ENCODE data around the gene STARD3NL.

STARD3NL gene

DNA sequence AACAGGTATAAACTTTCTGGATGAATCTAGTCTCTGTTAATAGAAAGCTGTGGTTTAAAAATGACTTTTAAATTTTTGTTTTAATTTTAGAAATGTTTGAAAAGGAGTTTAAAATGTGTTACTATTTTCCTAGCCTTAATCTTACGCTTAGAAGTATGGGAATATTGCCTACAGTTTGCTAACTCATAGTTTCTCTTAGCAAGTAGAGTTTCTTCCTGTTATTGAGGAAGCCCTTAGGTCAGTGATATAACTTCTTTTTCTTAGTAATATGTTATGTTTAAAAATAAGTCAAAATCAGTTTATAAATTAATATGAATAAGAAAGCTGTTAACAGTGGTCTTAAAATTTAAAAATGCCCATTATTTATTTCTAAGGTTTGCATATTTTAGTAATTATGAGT is 3.1 kb downstream of the STARD3NL start:
- H3K9me3 ChIP-seq (ENCODE audit: severe bottlenecking) = no peaks in the 10 kb centered on the region
- peaks cover 24% of the 10 kb centered on the region for H3K4me1 ChIP-seq (ENCODE audit: insufficient read depth, poor library complexity, severe bottlenecking)
- H3K27ac ChIP-seq (ENCODE audit: poor library complexity, severe bottlenecking) = no peak overlapping the region
- no peak for ATAC-seq (ENCODE audit: low read depth)
- no peaks in the 10 kb centered on the region for H3K27me3 ChIP-seq (ENCODE audit: insufficient read depth, poor library complexity, severe bottlenecking)
- TF ChIP-seq, protein P1, sequence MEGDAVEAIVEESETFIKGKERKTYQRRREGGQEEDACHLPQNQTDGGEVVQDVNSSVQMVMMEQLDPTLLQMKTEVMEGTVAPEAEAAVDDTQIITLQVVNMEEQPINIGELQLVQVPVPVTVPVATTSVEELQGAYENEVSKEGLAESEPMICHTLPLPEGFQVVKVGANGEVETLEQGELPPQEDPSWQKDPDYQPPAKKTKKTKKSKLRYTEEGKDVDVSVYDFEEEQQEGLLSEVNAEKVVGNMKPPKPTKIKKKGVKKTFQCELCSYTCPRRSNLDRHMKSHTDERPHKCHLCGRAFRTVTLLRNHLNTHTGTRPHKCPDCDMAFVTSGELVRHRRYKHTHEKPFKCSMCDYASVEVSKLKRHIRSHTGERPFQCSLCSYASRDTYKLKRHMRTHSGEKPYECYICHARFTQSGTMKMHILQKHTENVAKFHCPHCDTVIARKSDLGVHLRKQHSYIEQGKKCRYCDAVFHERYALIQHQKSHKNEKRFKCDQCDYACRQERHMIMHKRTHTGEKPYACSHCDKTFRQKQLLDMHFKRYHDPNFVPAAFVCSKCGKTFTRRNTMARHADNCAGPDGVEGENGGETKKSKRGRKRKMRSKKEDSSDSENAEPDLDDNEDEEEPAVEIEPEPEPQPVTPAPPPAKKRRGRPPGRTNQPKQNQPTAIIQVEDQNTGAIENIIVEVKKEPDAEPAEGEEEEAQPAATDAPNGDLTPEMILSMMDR (IDR thresholded peaks at IDR 0.05; ENCODE audit: poor library complexity, severe bottlenecking) = no peak
- H3K4me3 ChIP-seq (ENCODE audit: severe bottlenecking) = no peak overlapping the region
- no peaks in the 10 kb centered on the region for H3K36me3 ChIP-seq (ENCODE audit: low read depth)
- DNase-seq (ENCODE audit: low spot score) = no peak

DNA sequence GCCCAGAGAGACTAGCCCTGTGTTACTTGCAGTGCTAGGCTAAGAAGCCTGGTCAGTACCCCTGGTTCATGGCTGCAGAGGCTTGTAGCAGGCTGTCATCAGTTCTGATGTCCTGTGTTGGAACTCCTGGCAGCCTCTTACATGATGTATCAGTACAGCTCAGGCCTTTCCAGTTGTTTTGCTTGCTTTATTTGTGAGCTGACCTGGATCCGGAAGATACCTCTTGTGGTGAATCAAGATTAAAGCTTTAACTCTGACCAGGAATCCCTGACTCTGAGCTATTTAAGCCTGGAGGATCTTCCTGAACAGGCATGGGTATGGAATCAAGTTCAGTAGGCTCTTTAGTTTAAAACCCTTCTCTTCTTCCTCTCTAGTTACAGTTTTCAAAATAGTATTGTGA is 4.4 kb downstream of the STARD3NL start:
- DNase-seq (ENCODE audit: low spot score) = no peak
- no peaks in the 10 kb centered on the region for H3K36me3 ChIP-seq (ENCODE audit: low read depth)
- H3K4me1 ChIP-seq (ENCODE audit: insufficient read depth, poor library complexity, severe bottlenecking) = peaks cover 29% of the 10 kb centered on the region
- no peak for ATAC-seq (ENCODE audit: low read depth)
- TF ChIP-seq, protein P1 (IDR thresholded peaks at IDR 0.05; ENCODE audit: poor library complexity, severe bottlenecking) = no peak
- no peak overlapping the region for H3K4me3 ChIP-seq (ENCODE audit: severe bottlenecking)
- H3K9me3 ChIP-seq (ENCODE audit: severe bottlenecking) = no peaks in the 10 kb centered on the region
- no peak overlapping the region for H3K27ac ChIP-seq (ENCODE audit: poor library complexity, severe bottlenecking)
- no peaks in the 10 kb centered on the region for H3K27me3 ChIP-seq (ENCODE audit: insufficient read depth, poor library complexity, severe bottlenecking)

DNA sequence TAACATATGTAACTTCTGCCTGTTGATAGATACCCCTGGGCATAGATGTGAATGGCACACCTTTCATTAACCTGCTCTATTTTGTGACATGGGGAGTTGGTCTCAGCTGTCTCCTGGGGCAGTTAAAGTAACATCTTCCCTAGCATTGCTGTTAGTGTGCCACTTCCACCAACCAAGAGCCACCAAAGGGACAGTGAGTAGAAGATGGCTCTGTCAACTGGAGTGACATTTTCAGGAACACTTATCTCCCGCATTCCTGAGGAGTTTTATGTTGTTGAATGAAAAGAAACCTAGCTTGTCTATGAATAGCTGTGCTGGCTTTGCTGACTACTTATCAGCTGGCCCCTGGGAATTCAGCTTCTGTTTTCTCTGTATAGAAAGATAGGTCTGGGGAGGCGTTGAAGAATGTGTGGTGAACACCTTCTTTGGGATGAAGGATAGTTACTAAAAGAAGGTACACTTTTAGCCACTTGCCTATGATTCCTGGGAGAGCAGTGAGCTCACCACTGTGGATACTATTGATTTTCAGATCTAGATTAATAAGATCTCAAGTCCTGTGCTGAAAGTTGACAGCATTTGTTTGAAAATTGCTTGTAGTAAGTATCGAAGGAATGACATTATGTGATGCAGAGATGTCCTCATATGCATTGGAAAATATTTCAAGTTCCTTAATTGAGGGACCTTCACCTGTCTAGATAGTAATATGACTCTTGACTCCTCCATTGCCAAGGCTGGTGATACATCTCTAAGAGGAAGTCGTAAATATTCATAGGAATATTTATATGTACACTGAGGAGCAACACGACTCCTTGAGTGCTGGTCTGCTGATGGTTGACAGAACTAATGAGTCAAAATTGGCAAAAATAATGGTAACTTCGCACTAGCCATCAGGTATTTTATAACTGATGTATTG is 7.6 kb downstream of the STARD3NL start:
- TF ChIP-seq, protein P1 (IDR thresholded peaks at IDR 0.05; ENCODE audit: poor library complexity, severe bottlenecking) = no peak
- H3K9me3 ChIP-seq (ENCODE audit: severe bottlenecking) = no peaks in the 10 kb centered on the region
- ATAC-seq (ENCODE audit: low read depth) (peak; percentile 44; the same call in 1 of the 3 replicates), DNase-seq (ENCODE audit: low spot score) (no peak)
- no peak overlapping the region for H3K4me3 ChIP-seq (ENCODE audit: severe bottlenecking)
- H3K4me1 ChIP-seq (ENCODE audit: insufficient read depth, poor library complexity, severe bottlenecking) = peaks cover 22% of the 10 kb centered on the region
- H3K36me3 ChIP-seq (ENCODE audit: low read depth) = no peaks in the 10 kb centered on the region
- H3K27me3 ChIP-seq (ENCODE audit: insufficient read depth, poor library complexity, severe bottlenecking) = no peaks in the 10 kb centered on the region
- H3K27ac ChIP-seq (ENCODE audit: poor library complexity, severe bottlenecking) = no peak overlapping the region

DNA sequence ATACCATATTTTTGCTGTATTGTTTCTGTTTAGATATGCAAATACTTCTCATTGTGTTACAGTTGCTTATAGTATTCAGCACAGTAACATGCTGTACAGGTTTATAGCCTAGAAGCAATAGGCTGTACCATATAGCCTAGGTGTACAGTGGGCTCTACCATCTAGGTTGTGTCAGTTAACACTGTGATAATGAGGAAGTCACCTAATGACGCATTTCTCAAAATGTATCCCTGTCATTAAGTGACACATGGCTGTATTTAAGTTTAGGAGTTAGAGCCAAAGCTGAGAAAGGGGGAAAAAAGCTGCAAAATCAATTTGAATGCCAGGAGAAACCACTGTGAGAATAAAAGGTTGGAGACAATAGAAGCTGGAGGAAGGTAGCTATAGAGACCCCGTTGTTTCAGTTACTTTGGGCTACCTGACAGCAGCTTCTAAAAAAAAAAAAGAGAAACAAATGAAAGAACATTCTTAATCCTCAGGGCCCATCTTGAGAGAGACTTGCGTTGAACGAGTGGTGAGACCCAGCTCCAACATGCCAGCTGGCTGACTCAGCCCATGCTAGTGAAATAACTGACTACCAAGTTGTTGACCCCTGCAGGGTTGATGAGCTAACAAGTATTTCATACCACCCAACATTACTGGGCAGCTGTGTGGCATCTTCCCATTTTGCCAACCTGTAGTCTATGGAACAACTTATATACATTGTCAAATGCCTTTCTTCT is 8.7 kb downstream of the STARD3NL start:
- Histone ChIP-seq H3K4me1 (ENCODE audit: insufficient read depth, poor library complexity, severe bottlenecking) (peaks cover 17% of the 10 kb centered on the region), H3K36me3 (ENCODE audit: low read depth) (peaks cover 7% of the 10 kb centered on the region; the same call in 1 of the 2 replicates), H3K4me3 (ENCODE audit: severe bottlenecking) (no peak overlapping the region), H3K27me3 (ENCODE audit: insufficient read depth, poor library complexity, severe bottlenecking) (no peaks in the 10 kb centered on the region), H3K9me3 (ENCODE audit: severe bottlenecking) (peaks cover 3% of the 10 kb centered on the region), H3K27ac (ENCODE audit: poor library complexity, severe bottlenecking) (no peak overlapping the region)
- peak; percentile 90 for ATAC-seq (ENCODE audit: low read depth)
- DNase-seq (ENCODE audit: low spot score) = no peak
- TF ChIP-seq, protein P1 (IDR thresholded peaks at IDR 0.05; ENCODE audit: poor library complexity, severe bottlenecking) = no peak

All from RWPE2 (cell line).